Measurements from ENCODE around the gene MCC.

The MCC gene

DNA sequence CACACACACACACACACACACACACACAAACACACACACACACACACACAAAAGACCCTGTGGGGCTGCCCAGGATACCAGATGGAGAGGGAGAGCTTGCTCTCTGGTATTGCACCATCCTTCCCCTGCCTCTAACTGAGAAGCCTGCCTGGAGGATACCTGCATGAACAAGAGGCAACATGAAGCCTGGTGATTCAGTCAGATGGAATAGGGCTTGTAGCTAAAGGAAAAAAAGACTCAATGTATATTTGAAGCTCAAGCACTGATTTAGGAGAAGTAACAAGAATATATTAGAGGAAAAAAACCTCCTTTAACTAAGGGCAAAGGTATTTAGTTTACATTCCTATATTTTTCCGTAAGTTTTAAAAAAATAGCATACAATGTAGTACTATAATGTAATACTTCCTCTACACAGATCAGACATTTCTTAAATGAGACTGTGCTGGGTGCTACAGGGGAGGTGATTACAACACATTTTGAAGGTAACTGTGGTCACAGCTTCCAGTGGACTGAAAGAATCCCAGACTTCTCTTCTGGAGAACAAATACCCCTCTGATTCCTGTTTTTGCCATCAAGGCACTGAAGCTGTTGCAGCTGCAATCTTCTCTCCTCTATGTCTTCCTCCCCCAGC, 342.4 kb downstream of the MCC start:
- DNase-seq = no peak
- H3K4me3 Mint-ChIP-seq = no peak overlapping the region
- no peaks in the 10 kb centered on the region for H3K9me3 Mint-ChIP-seq
- TF ChIP-seq, protein P1, sequence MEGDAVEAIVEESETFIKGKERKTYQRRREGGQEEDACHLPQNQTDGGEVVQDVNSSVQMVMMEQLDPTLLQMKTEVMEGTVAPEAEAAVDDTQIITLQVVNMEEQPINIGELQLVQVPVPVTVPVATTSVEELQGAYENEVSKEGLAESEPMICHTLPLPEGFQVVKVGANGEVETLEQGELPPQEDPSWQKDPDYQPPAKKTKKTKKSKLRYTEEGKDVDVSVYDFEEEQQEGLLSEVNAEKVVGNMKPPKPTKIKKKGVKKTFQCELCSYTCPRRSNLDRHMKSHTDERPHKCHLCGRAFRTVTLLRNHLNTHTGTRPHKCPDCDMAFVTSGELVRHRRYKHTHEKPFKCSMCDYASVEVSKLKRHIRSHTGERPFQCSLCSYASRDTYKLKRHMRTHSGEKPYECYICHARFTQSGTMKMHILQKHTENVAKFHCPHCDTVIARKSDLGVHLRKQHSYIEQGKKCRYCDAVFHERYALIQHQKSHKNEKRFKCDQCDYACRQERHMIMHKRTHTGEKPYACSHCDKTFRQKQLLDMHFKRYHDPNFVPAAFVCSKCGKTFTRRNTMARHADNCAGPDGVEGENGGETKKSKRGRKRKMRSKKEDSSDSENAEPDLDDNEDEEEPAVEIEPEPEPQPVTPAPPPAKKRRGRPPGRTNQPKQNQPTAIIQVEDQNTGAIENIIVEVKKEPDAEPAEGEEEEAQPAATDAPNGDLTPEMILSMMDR (IDR thresholded peaks at IDR 0.05) = no peak
- peaks cover 44% of the 10 kb centered on the region for H3K4me1 Mint-ChIP-seq
- peak overlapping the region; percentile 97 for H3K27ac Mint-ChIP-seq
- H3K36me3 Mint-ChIP-seq (ENCODE audit: low read depth) = peaks cover 19% of the 10 kb centered on the region
- H3K27me3 Mint-ChIP-seq (ENCODE audit: low read depth, poor library complexity) = peaks cover 6% of the 10 kb centered on the region

DNA sequence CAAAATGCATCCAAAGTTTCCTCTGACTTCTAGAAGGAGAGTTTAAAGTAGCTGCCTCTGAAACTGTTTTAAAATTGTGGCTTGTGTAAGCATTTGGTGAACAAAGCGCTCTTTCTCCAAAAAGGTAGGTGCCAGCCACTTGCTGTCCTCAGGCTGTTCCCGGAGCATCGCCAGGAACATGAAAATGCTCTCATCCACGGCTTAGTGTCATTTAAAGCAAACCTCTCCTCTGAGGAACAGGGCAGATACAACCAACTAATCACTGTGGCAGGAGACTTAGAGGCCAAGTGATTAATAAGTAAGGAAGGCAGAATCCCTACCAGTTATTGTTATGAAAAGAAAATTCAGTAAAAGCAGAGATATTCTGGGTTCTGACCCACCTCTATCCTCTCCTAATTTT, 346.1 kb downstream of the MCC start:
- TF ChIP-seq, protein P1 (IDR thresholded peaks at IDR 0.05) = no peak
- H3K4me3 Mint-ChIP-seq = no peak overlapping the region
- no peaks in the 10 kb centered on the region for H3K9me3 Mint-ChIP-seq
- peaks cover 6% of the 10 kb centered on the region for H3K27me3 Mint-ChIP-seq (ENCODE audit: low read depth, poor library complexity)
- DNase-seq = no peak
- peaks cover 18% of the 10 kb centered on the region for H3K4me1 Mint-ChIP-seq
- peaks cover 47% of the 10 kb centered on the region for H3K36me3 Mint-ChIP-seq (ENCODE audit: low read depth)
- no peak overlapping the region for H3K27ac Mint-ChIP-seq

DNA sequence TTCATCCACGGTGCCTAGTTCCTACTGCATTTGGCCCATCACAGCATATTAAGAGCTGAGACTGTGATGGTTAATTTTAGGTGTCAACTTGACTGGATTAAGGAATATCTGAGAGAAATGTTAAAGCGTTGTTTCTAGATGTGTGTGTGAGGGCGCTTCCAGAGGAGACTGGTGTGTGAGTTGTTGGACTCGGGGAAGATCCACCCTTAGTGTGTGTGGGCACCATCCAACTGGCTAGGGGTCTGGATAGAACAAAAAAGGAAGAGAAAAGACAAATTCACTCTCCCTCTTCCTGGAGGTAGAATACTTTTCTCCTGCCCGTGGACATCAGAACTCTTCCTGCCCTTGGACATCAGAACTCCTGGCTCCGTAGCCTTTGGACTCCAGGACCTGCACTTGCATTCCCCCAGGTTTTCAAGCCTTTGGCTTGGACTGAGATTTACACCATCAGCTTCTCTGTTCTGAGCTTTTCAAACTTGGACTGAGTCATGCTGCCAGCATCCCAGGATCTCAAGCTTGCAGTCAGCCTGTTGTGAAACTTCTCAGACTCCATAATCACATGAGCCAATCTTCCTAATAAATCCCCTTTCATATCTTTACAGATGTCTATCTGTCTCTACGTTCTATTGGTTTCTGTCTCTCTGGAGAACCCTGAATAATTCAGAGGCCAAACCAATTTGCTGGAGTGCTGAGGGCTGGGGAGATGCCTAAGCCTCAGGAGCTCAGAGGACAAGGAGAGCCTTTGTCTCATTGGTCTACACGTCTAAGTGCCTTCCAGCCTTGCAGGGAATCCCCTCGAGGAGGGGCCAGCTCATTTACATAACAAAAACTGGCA, 347.2 kb downstream of the MCC start:
- DNase-seq = no peak
- TF ChIP-seq, protein P1 (IDR thresholded peaks at IDR 0.05) = no peak
- Mint-ChIP-seq H3K4me3 (no peak overlapping the region), H3K27ac (no peak overlapping the region), H3K9me3 (no peaks in the 10 kb centered on the region), H3K4me1 (peaks cover 6% of the 10 kb centered on the region), H3K27me3 (ENCODE audit: low read depth, poor library complexity) (peaks cover 6% of the 10 kb centered on the region), H3K36me3 (ENCODE audit: low read depth) (peaks cover 51% of the 10 kb centered on the region)

GRCh38 chr5:113133211-113133975, 354.9 kb downstream of the MCC start:
- TF ChIP-seq, protein P1 (IDR thresholded peaks at IDR 0.05) = no peak
- H3K4me3 Mint-ChIP-seq = no peak overlapping the region
- no peaks in the 10 kb centered on the region for H3K4me1 Mint-ChIP-seq
- DNase-seq = no peak
- H3K27ac Mint-ChIP-seq = no peak overlapping the region
- peaks cover 24% of the 10 kb centered on the region for H3K36me3 Mint-ChIP-seq (ENCODE audit: low read depth)
- no peaks in the 10 kb centered on the region for H3K27me3 Mint-ChIP-seq (ENCODE audit: low read depth, poor library complexity)
- H3K9me3 Mint-ChIP-seq = peaks cover 10% of the 10 kb centered on the region

- TF ChIP-seq, protein P1 (IDR thresholded peaks at IDR 0.05) = no peak
- Mint-ChIP-seq H3K4me3 (no peak overlapping the region), H3K4me1 (no peaks in the 10 kb centered on the region), H3K36me3 (ENCODE audit: low read depth) (peaks cover 25% of the 10 kb centered on the region), H3K9me3 (peaks cover 13% of the 10 kb centered on the region), H3K27me3 (ENCODE audit: low read depth, poor library complexity) (no peaks in the 10 kb centered on the region), H3K27ac (no peak overlapping the region)
- no peak for DNase-seq
Measured at GRCh38 chr5:113132564-113132963, 355.7 kb downstream of the MCC start.
